HG02943 (cell line): ENCODE data around the gene THOC6.

Experiments
- ATAC-seq: cut with Tn5 transposase; IDR thresholded peaks from one replicate; pipeline ENCODE4 v1.9.1; 2021; ENCODE audit warnings: mild to moderate bottlenecking, low read depth, moderate library complexity; ENCODE audit not compliant: unreplicated experiment

THOC6 gene

GRCh38 chr16:3027983-3028715 lies 4.3 kb downstream of the THOC6 start:
- ATAC-seq = no peak

GRCh38 chr16:3028716-3029319 lies 5.0 kb downstream of the THOC6 start:
- no peak for ATAC-seq

GRCh38 chr16:3029491-3030221 lies 5.8 kb downstream of the THOC6 start:
- ATAC-seq = no peak

GRCh38 chr16:3030222-3031212 lies 6.7 kb downstream of the THOC6 start:
- ATAC-seq = no peak

GRCh38 chr16:3032624-3033023 lies 8.8 kb downstream of the THOC6 start:
- ATAC-seq = no peak

- no peak for ATAC-seq
These were observed 11.6 kb downstream of the THOC6 start for GRCh38 chr16:3035289-3035971.

GRCh38 chr16:3035972-3036725 lies 12.3 kb downstream of the THOC6 start:
- no peak for ATAC-seq

GRCh38 chr16:3036726-3037315 lies 13.0 kb downstream of the THOC6 start, which contains the start of gene BICDL2:
TSS of gene BICDL2 (minus strand) at chr16:3036944. CDS start at chr16:3035496, 1,448 bp downstream.
- ATAC-seq = no peak

GRCh38 chr16:3038256-3038655 lies 14.4 kb downstream of the THOC6 start:
- ATAC-seq = no peak

GRCh38 chr16:3038896-3039295 lies 15.1 kb downstream of the THOC6 start:
- no peak for ATAC-seq

- no peak for ATAC-seq
These were observed 18.5 kb downstream of the THOC6 start for GRCh38 chr16:3042376-3042775.

- ATAC-seq = no peak
These were observed 20.9 kb downstream of the THOC6 start for GRCh38 chr16:3044708-3045107.

GRCh38 chr16:3045758-3046640 lies 22.2 kb downstream of the THOC6 start, which contains the start of gene MMP25:
TSS of gene MMP25 (plus strand) at chr16:3046561. CDS start at chr16:3046918, 357 bp downstream.
- ATAC-seq = no peak

- ATAC-seq = no peak
These were observed 23.0 kb downstream of the THOC6 start for GRCh38 chr16:3046641-3047386.

- no peak for ATAC-seq
These were observed 23.5 kb downstream of the THOC6 start for GRCh38 chr16:3047387-3047720.

GRCh38 chr16:3049921-3050481 lies 26.2 kb downstream of the THOC6 start:
- no peak for ATAC-seq

GRCh38 chr16:3050487-3050886 lies 26.7 kb downstream of the THOC6 start:
- no peak for ATAC-seq
